Heart right ventricle (tissue), 16 donors: ENCODE data around the gene BTBD2. TPM values are rescaled to one million over a fixed set of nuclear protein-coding genes. Genes with fewer than 3 reads are reported as not detected.

ENCODE experiments used
- ATAC-seq, 8 donors: fragments of 200-7000 bp; cut with Tn5 transposase; one replicate each; pipeline ENCODE4 v1.9.1; 2020; ENCODE audit warnings: mild to moderate bottlenecking in 8 of 8, moderate library complexity in 8 of 8, moderate number of reproducible peaks in 1 of 8
- DNase-seq, 2 donors: peaks; one replicate each; pipeline ENCODE4 v3.0.0-alpha.2; 2020
- H3K27ac ChIP-seq, 10 donors: fragments of 200-600 bp; sonication (generic) in 2 of 10; one replicate each; pipeline versions ENCODE4 v1.5.0 to v1.8.0; 2020 to 2022; ENCODE audit warnings: mild to moderate bottlenecking in 3 of 10
- H3K27me3 ChIP-seq, 7 donors: fragments of 200-600 bp; one replicate each; pipeline ENCODE4 v1.8.0; 2021 to 2022; ENCODE audit warnings: mild to moderate bottlenecking in 2 of 7
- H3K36me3 ChIP-seq, 9 donors: fragments of 200-600 bp; sonication (generic) in 1 of 9; one replicate each; pipeline versions ENCODE4 v1.5.0 to v1.8.0; 2020 to 2022; ENCODE audit warnings: mild to moderate bottlenecking in 2 of 9
- H3K4me1 ChIP-seq, 9 donors: fragments of 200-600 bp; sonication (generic) in 1 of 9; one replicate each; pipeline versions ENCODE4 v1.5.0 to v1.8.0; 2020 to 2022; ENCODE audit warnings: mild to moderate bottlenecking in 4 of 9
- H3K4me3 ChIP-seq, 10 donors: fragments of 200-600 bp; sonication (generic) in 2 of 10; one replicate each; pipeline versions ENCODE4 v1.5.0 to v1.8.0; 2020 to 2022; ENCODE audit warnings: mild to moderate bottlenecking in 7 of 10, moderate library complexity in 2 of 10
- H3K9me3 ChIP-seq, 11 donors: fragments of 200-600 bp in 10 of 11; sonication (generic) in 2 of 11; one replicate each; pipeline versions ENCODE4 v1.5.0 to v1.8.0; 2013 to 2022; ENCODE audit warnings: mild to moderate bottlenecking in 2 of 11, control low read depth in 1 of 11, moderate library complexity in 1 of 11
- CTCF ChIP-seq, 9 donors: fragments of 200-600 bp; sonication (generic) in 2 of 9; IDR thresholded peaks; one replicate each; pipeline versions ENCODE4 v1.5.0 to v1.8.0; 2021 to 2022; ENCODE audit warnings: antibody characterized with exemption in 9 of 9, mild to moderate bottlenecking in 5 of 9, moderate library complexity in 1 of 9
- WGBS, 2 donors: extraction: QIAGEN DNeasy Blood & Tissue Kit; methylation state at CpG; one replicate each; pipeline ENCODE4 v1.1.7; 2013; ENCODE audit warnings: inconsistent platforms in 1 of 2; 5-methylcytosine and 5-hydroxymethylcytosine counted together
- intact Hi-C, 10 donors: fragments of 100-400 bp; cut with DNase I; formaldehyde crosslinking; loops; one replicate each; pipeline versions ENCODE4 v1.11.1 to v1.14.2; 2022
- polyA plus RNA-seq, 2 donors: library from polyadenylated mRNA; stranded (reverse); fragments of 200-250 nt; gene quantifications; one replicate each; pipeline ENCODE4 v1.2.3, GENCODE V29; 2013
- total RNA-seq, 10 donors: library from RNA; stranded (reverse); fragmentation: NEBNext Ultra II Directional in 3 of 10; extraction: Animal tissue kit (Norgen Biotek cat#: 25700) in 3 of 10; gene quantifications; one replicate each; pipeline versions ENCODE4 v1.2.1 to v1.2.4, GENCODE V29; 2021 to 2023
- donor health status: Arrhythmogenic right ventricular cardiomyopathy.
- donor health status: ischemic (EF 13 %, LVEDD 7.1; RV severe dilation, severe dysfunction).
- donor health status: healthy with polysubstance abuse.
- donor health status: DM: no; HTN: yes; CAD: no.
- donor health status: DM: no; HTN: no; CAD: no.
- donor health status: ischemic (EF 25% LVEDD 6.9; RV normal size, moderate dysfunction).
- donor health status: ischemic (EF 25% LVEDD 5.7; RV mildly dilated, moderate dysfunction).
- donor health status: healthy.
- donor health status: DM: yes; HTN: yes; CAD: no.
- donor health status: Ischemic cardiomyopathy.
- donor health status: ischemic (EF 35%, LVEDD 5.7; RV mildly dilated, moderate dysfunction).
- donor health status: nonischemic (EF 11% LVEDD 7.7; RV severe dilation, severe dysfunction).
- donor health status: DM: yes; HTN: yes; CAD: no.
- donor health status: PGD.
- donor health status: ischemic (EF 29% LVEDD 5.4; RV normal size, mild dysfunction).
- donor health status: nonischemic (EF 23%, LVEDD 6.1; RV moderate dilation, normal function).

BTBD2 gene
- total and polyA plus RNA-seq, 12 donors: 42.8 to 70.4 (median 55.8) TPM

GRCh38 chr19:1999856-2000515 lies 15.5 kb downstream of the BTBD2 start:
- intact Hi-C loops: no loop called here
- TF ChIP-seq CTCF (IDR thresholded peaks at IDR 0.05): no peak
- Histone ChIP-seq H3K36me3 (peaks cover 0 to 71% (median 18%) of the 10 kb centered on the region in 9 donors), H3K9me3 (no peaks in the 10 kb centered on the region), H3K27ac (no peak overlapping the region), H3K4me3 (no peak overlapping the region), H3K27me3 (no peaks in the 10 kb centered on the region), H3K4me1 (no peaks in the 10 kb centered on the region)
- WGBS, 2 donors: 87 to 91% methylated on average over 26 of the region's 26 CpGs
- ATAC-seq: peak in 1 of 8 donors; percentile 23
- no peak for DNase-seq

GRCh38 chr19:1998712-1999708 lies 16.5 kb downstream of the BTBD2 start:
- H3K4me1 ChIP-seq: no peaks in the 10 kb centered on the region
- H3K9me3 ChIP-seq: no peaks in the 10 kb centered on the region
- H3K27ac ChIP-seq: no peak overlapping the region
- intact Hi-C loops: no loop called here
- DNase-seq (no peak), ATAC-seq (peak in 4 of 8 donors; percentile 9 to 37 (median 14))
- TF ChIP-seq CTCF (IDR thresholded peaks at IDR 0.05): no peak
- H3K4me3 ChIP-seq: no peak overlapping the region
- H3K36me3 ChIP-seq: peaks cover 0 to 80% (median 18%) of the 10 kb centered on the region in 9 donors
- WGBS, 2 donors: 93 to 96% methylated on average over 52 of the region's 52 CpGs
- no peaks in the 10 kb centered on the region for H3K27me3 ChIP-seq

GRCh38 chr19:1997353-1998233 lies 17.9 kb downstream of the BTBD2 start:
- no peak overlapping the region for H3K27ac ChIP-seq
- ATAC-seq (peak in 1 of 8 donors; percentile 31), DNase-seq (no peak)
- 96% methylated on average over 31 of the region's 31 CpGs for WGBS, 2 donors
- TF ChIP-seq CTCF (IDR thresholded peaks at IDR 0.05): no peak
- H3K9me3 ChIP-seq: no peaks in the 10 kb centered on the region
- intact Hi-C loops: no loop called here
- H3K27me3 ChIP-seq: no peaks in the 10 kb centered on the region
- H3K4me3 ChIP-seq: no peak overlapping the region
- H3K36me3 ChIP-seq: peaks cover 0 to 80% (median 18%) of the 10 kb centered on the region in 9 donors
- H3K4me1 ChIP-seq: no peaks in the 10 kb centered on the region
